Measurements from ENCODE around the gene KIRREL3.

DNA sequence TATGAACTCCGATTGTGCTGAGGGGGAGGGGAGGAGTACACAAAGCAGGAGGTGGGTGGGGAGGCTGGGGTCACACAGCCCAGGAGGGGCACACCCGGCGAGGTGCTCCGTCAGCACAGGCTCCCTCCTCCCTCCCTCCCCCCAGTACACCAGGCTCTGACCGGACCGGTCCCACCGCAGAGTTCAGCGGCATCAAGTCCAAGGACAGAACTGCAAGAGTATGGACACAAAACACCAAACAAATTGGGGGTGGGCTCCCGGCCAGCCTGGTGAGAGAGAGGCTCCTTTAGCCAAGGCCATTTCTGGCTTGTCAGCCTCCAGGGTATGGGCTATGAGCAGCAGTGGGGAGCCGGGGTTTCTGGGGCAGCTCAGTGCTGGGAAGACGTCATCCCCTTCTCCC is 576.8 kb downstream of the KIRREL3 start:
- TF ChIP-seq, protein P1, sequence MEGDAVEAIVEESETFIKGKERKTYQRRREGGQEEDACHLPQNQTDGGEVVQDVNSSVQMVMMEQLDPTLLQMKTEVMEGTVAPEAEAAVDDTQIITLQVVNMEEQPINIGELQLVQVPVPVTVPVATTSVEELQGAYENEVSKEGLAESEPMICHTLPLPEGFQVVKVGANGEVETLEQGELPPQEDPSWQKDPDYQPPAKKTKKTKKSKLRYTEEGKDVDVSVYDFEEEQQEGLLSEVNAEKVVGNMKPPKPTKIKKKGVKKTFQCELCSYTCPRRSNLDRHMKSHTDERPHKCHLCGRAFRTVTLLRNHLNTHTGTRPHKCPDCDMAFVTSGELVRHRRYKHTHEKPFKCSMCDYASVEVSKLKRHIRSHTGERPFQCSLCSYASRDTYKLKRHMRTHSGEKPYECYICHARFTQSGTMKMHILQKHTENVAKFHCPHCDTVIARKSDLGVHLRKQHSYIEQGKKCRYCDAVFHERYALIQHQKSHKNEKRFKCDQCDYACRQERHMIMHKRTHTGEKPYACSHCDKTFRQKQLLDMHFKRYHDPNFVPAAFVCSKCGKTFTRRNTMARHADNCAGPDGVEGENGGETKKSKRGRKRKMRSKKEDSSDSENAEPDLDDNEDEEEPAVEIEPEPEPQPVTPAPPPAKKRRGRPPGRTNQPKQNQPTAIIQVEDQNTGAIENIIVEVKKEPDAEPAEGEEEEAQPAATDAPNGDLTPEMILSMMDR (IDR thresholded peaks at IDR 0.05) = no peak
- TF ChIP-seq, protein P2, sequence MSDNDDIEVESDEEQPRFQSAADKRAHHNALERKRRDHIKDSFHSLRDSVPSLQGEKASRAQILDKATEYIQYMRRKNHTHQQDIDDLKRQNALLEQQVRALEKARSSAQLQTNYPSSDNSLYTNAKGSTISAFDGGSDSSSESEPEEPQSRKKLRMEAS (IDR thresholded peaks at IDR 0.05; ENCODE audit: low read depth) = no peak

Measured in SK-N-SH (cell line).